GM12892 (cell line): ENCODE results near the gene CMPK1.

Experiments
- DNase-seq: peaks from one replicate; pipeline ENCODE4 v3.0.0; 2011; ENCODE audit not compliant: insufficient read length
- FAIRE-seq: peaks from 2 replicates; lab custom pipeline; 2011; peaks lifted over from hg19 to GRCh38; lab: Jason Lieb, UNC
- POLR2A ChIP-seq: IDR thresholded peaks from 2 replicates; pipeline ENCODE4 v1.6.1; 2011; ENCODE audit warnings: low read depth, low read length, control low read depth
- POLR2AphosphoS5 ChIP-seq: IDR thresholded peaks from 2 replicates; pipeline ENCODE4 v1.6.1; 2011; ENCODE audit warnings: low read depth, low read length, control low read depth
- TAF1 ChIP-seq: IDR thresholded peaks from 2 replicates; pipeline ENCODE4 v1.6.1; 2011; ENCODE audit warnings: low read depth, mild to moderate bottlenecking, control low read depth, low read length, borderline replicate concordance

CMPK1 gene

GRCh38 chr1:47325528-47325927 lies 8.1 kb upstream of the CMPK1 start:
- DNase-seq (no peak), FAIRE-seq (no peak)
- no peak for TF ChIP-seq POLR2A
- TF ChIP-seq POLR2AphosphoS5, result no peak
- no peak for TF ChIP-seq TAF1

- no peak for TF ChIP-seq POLR2A
- no peak for TF ChIP-seq POLR2AphosphoS5
- TF ChIP-seq TAF1, result no peak
- DNase-seq (no peak), FAIRE-seq (no peak)
Measured at GRCh38 chr1:47326271-47326670, 7.3 kb upstream of the CMPK1 start.

- FAIRE-seq (no peak), DNase-seq (no peak)
- no peak for TF ChIP-seq TAF1
- TF ChIP-seq POLR2A, result no peak
- TF ChIP-seq POLR2AphosphoS5, result no peak
Measured at GRCh38 chr1:47328992-47329391, 4.6 kb upstream of the CMPK1 start.

- FAIRE-seq (no peak), DNase-seq (no peak)
- TF ChIP-seq POLR2AphosphoS5 (no peak), POLR2A (no peak), TAF1 (no peak)
Measured at GRCh38 chr1:47330212-47330611, 3.4 kb upstream of the CMPK1 start.

GRCh38 chr1:47331875-47332274 lies 1.7 kb upstream of the CMPK1 start:
- FAIRE-seq, result no peak
- no peak for TF ChIP-seq POLR2AphosphoS5
- no peak for TF ChIP-seq TAF1
- no peak for TF ChIP-seq POLR2A
- no peak for DNase-seq

GRCh38 chr1:47332779-47333577 lies 612 bp upstream of the CMPK1 start:
- no peak for TF ChIP-seq TAF1
- TF ChIP-seq POLR2AphosphoS5, result no peak
- TF ChIP-seq POLR2A, result no peak
- peak; percentile 21 for DNase-seq
- FAIRE-seq, result no peak

GRCh38 chr1:47333922-47334764 lies 553 bp downstream of the CMPK1 start:
- TF ChIP-seq POLR2AphosphoS5, result no peak; the same call in 1 of the 2 replicates
- peak; percentile 70; the same call in 1 of the 2 replicates for TF ChIP-seq POLR2A
- 0 out of 2 replicates have a peak, but pooled peaks have one; percentile 10 for TF ChIP-seq TAF1
- peak; percentile 83 for DNase-seq
- no peak for FAIRE-seq

GRCh38 chr1:47334765-47335435 lies 1.3 kb downstream of the CMPK1 start:
- FAIRE-seq (peak; percentile 46), DNase-seq (no peak)
- TF ChIP-seq POLR2A (no peak), POLR2AphosphoS5 (no peak), TAF1 (no peak)

GRCh38 chr1:47337350-47337749 lies 3.8 kb downstream of the CMPK1 start:
- DNase-seq (no peak), FAIRE-seq (no peak)
- TF ChIP-seq TAF1 (no peak), POLR2A (no peak)

- TF ChIP-seq TAF1 (no peak), POLR2AphosphoS5 (no peak), POLR2A (no peak)
- FAIRE-seq (no peak), DNase-seq (no peak)
Measured at GRCh38 chr1:47338249-47339077, 4.9 kb downstream of the CMPK1 start.
